HG02938 (cell line): Measurements from ENCODE around the gene SH3BP5.
A peak's percentile ranks its signal among the peaks of the same experiment; 100 is the strongest.

ENCODE experiments used
- ATAC-seq: cut with Tn5 transposase; IDR thresholded peaks from one replicate; pipeline ENCODE4 v1.9.1; 2021; ENCODE audit warnings: mild to moderate bottlenecking, moderate library complexity; ENCODE audit not compliant: unreplicated experiment

Gene SH3BP5

GRCh38 chr3:15260531-15260930 lies 71.9 kb downstream of the SH3BP5 start:
- ATAC-seq: no peak

GRCh38 chr3:15258720-15259119 lies 73.7 kb downstream of the SH3BP5 start:
- no peak for ATAC-seq

GRCh38 chr3:15256861-15257341 lies 75.5 kb downstream of the SH3BP5 start:
- no peak for ATAC-seq

GRCh38 chr3:15255215-15255614 lies 77.2 kb downstream of the SH3BP5 start:
- ATAC-seq: no peak

GRCh38 chr3:15253023-15253697 lies 79.2 kb downstream of the SH3BP5 start:
- ATAC-seq: no peak

GRCh38 chr3:15246186-15246585 lies 86.2 kb downstream of the SH3BP5 start:
- no peak for ATAC-seq

GRCh38 chr3:15243822-15244482 lies 88.4 kb downstream of the SH3BP5 start:
- ATAC-seq: no peak

- peak; percentile 61 for ATAC-seq
Observed at GRCh38 chr3:15241341-15241740, 91.0 kb downstream of the SH3BP5 start.

- ATAC-seq: no peak
Observed at GRCh38 chr3:15229262-15229661, 103.1 kb downstream of the SH3BP5 start.

GRCh38 chr3:15228147-15228546 lies 104.2 kb downstream of the SH3BP5 start:
- no peak for ATAC-seq

- no peak for ATAC-seq
Observed at GRCh38 chr3:15223685-15224572, 108.5 kb downstream of the SH3BP5 start.

- ATAC-seq: no peak
Observed at GRCh38 chr3:15221574-15222217, 110.7 kb downstream of the SH3BP5 start.

- ATAC-seq: no peak
Observed at GRCh38 chr3:15220661-15221060, 111.7 kb downstream of the SH3BP5 start.

- no peak for ATAC-seq
Observed at GRCh38 chr3:15220056-15220455, 112.3 kb downstream of the SH3BP5 start.

- ATAC-seq: no peak
Observed at GRCh38 chr3:15218689-15219088, 113.7 kb downstream of the SH3BP5 start.

GRCh38 chr3:15217841-15218267 lies 114.5 kb downstream of the SH3BP5 start:
- ATAC-seq: no peak

GRCh38 chr3:15217011-15217671 lies 115.2 kb downstream of the SH3BP5 start:
- no peak for ATAC-seq

GRCh38 chr3:15216501-15216900 lies 115.9 kb downstream of the SH3BP5 start:
- ATAC-seq: no peak

- no peak for ATAC-seq
Observed at GRCh38 chr3:15215996-15216395, 116.4 kb downstream of the SH3BP5 start.

- no peak for ATAC-seq
Observed at GRCh38 chr3:15214758-15215157, 117.6 kb downstream of the SH3BP5 start.
